Measurements from ENCODE around the gene SFRP2. TPM values are rescaled to one million over a fixed set of nuclear protein-coding genes. Genes with fewer than 3 reads are reported as not detected.

SFRP2 gene
- total RNA-seq, 4 donors from 2014 or later, result 0.59 to 0.86 (median 0.83) TPM; not detected in 1

DNA sequence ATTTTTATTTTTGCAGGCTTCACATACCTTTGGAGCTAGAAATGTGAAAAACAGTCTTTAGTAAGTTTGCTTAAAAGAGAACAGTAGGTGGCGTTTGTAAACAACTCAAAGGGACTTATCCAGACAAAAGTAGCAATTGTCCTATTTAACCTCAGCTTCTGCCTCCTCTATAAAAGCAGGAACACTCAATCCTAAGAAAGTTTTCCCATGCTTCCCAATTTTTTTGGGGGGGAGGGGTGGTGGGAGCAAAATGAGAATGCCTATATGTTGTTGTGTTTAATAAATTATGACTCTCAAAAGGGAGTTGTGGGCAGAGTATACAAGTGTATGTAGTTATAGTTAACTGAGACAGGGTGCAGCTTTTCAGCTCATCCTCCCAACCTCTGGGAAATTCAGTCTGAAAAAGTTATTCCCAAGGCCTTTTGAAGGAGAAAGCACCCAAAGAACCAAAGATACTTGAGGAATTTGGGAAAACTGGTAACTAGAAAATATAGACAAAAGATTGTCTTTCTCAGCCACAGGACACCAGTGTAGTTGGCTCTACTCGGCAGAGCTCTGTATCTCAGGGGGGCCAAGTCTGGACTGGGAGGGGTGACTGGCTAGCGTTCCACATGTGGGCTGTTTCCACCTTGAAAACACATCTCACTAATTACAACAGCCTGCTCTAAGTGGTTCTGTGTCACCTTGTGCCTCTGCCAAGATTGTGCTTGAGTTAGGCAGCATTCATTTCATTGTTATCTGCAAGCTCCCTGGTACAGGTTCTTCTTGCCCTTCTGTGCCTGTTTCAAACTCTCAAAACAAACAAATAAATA lies 2.8 kb downstream of the SFRP2 start:
- ATAC-seq, result no peak
- Histone ChIP-seq H3K36me3 (no peaks in the 10 kb centered on the region), H3K27me3 (peaks cover 43 to 52% (median 48%) of the 10 kb centered on the region in 3 donors), H3K4me3 (no peak overlapping the region), H3K27ac (no peak overlapping the region), H3K9me3 (no peaks in the 10 kb centered on the region), H3K4me1 (peaks cover 0 to 6% of the 10 kb centered on the region in 2 donors)
- DNase-seq, result no peak
- in situ Hi-C loops (cut with MboI; ENCODE audit: low sequenced_read_pairs in 4 of 4) (loop anchor here in 1 of 4 donors (25.0 kb wide), 1 partner anchor 526 kb away; no protein-coding TSS in a partner anchor), intact Hi-C loops (cut with DNase I; ENCODE audit: low total_unique reads) (no loop called here)
- TF ChIP-seq POLR2A (IDR thresholded peaks at IDR 0.05), result no peak
- TF ChIP-seq, protein P1, sequence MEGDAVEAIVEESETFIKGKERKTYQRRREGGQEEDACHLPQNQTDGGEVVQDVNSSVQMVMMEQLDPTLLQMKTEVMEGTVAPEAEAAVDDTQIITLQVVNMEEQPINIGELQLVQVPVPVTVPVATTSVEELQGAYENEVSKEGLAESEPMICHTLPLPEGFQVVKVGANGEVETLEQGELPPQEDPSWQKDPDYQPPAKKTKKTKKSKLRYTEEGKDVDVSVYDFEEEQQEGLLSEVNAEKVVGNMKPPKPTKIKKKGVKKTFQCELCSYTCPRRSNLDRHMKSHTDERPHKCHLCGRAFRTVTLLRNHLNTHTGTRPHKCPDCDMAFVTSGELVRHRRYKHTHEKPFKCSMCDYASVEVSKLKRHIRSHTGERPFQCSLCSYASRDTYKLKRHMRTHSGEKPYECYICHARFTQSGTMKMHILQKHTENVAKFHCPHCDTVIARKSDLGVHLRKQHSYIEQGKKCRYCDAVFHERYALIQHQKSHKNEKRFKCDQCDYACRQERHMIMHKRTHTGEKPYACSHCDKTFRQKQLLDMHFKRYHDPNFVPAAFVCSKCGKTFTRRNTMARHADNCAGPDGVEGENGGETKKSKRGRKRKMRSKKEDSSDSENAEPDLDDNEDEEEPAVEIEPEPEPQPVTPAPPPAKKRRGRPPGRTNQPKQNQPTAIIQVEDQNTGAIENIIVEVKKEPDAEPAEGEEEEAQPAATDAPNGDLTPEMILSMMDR (IDR thresholded peaks at IDR 0.05 in 4 of 5, conservative IDR thresholded peaks at IDR 0.05 in 1 of 5), result peak in 1 of 5 experiments; percentile 10

DNA sequence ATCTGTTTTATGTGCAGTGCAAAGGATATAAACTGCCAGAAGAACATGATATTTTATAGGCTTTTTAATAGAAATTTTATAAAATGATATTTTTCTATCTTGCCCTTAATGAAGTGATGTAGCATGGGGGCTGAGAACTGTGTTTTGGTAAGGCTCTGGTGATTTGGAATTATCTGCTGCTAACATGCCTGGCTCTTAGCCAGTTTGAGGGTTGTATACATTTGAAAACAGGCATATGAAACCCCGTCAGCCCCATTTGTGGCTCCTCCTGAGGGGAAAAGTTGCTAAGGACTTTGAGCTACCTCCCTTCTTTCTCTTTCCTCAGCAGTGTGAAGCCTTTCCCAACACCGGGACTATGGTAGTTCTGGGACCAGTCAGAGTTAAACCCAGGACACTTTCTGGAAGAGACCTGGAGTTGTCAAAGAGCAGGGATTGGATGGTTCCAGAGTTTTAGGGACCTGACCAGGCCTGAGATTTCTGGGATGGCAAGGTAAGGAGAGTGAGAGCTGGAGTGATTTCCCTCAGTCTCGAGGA lies 4.7 kb downstream of the SFRP2 start:
- Histone ChIP-seq H3K4me3 (no peak overlapping the region), H3K36me3 (no peaks in the 10 kb centered on the region), H3K27ac (no peak overlapping the region), H3K9me3 (no peaks in the 10 kb centered on the region), H3K4me1 (peaks cover 0 to 6% of the 10 kb centered on the region in 2 donors), H3K27me3 (peaks cover 27 to 33% (median 33%) of the 10 kb centered on the region in 3 donors)
- intact Hi-C loops (cut with DNase I; ENCODE audit: low total_unique reads), result no loop called here
- ATAC-seq (no peak), DNase-seq (no peak)
- in situ Hi-C loops (cut with MboI; ENCODE audit: low sequenced_read_pairs in 4 of 4), result loop anchor here in 1 of 4 donors (25.0 kb wide), 1 partner anchor 528 kb away; no protein-coding TSS in a partner anchor
- TF ChIP-seq, protein P1 (IDR thresholded peaks at IDR 0.05 in 4 of 5, conservative IDR thresholded peaks at IDR 0.05 in 1 of 5), result no peak
- TF ChIP-seq POLR2A (IDR thresholded peaks at IDR 0.05), result no peak

DNA sequence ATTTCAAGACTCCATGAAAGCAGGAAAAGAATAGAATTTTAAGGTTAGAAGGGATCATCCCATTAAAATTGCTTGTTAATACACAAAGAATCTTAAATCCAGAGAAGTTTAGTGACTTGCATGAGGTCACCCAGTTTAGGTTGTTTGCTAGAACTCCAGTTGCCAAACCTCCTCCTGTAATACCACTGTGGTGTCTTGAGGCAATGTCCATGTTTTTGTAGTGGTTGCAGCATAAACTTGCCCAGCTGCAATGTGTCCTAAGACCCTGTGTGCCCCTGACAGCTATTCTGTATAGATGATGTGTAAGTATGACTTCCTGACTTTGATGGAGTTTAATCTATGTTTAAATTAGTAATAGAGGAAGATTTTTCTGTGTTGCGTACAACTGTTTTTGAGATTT lies 6.3 kb downstream of the SFRP2 start:
- in situ Hi-C loops (cut with MboI; ENCODE audit: low sequenced_read_pairs in 4 of 4) (loop anchor here in 1 of 4 donors (25.0 kb wide), 1 partner anchor 530 kb away; no protein-coding TSS in a partner anchor), intact Hi-C loops (cut with DNase I; ENCODE audit: low total_unique reads) (no loop called here)
- H3K27ac ChIP-seq, result no peak overlapping the region
- no peaks in the 10 kb centered on the region for H3K9me3 ChIP-seq
- no peaks in the 10 kb centered on the region for H3K4me1 ChIP-seq
- no peak for DNase-seq
- peaks cover 11 to 18% (median 17%) of the 10 kb centered on the region in 3 donors for H3K27me3 ChIP-seq
- no peak for ATAC-seq
- no peaks in the 10 kb centered on the region for H3K36me3 ChIP-seq
- H3K4me3 ChIP-seq, result no peak overlapping the region
- TF ChIP-seq POLR2A (IDR thresholded peaks at IDR 0.05), result no peak
- TF ChIP-seq, protein P1 (IDR thresholded peaks at IDR 0.05 in 4 of 5, conservative IDR thresholded peaks at IDR 0.05 in 1 of 5), result no peak

DNA sequence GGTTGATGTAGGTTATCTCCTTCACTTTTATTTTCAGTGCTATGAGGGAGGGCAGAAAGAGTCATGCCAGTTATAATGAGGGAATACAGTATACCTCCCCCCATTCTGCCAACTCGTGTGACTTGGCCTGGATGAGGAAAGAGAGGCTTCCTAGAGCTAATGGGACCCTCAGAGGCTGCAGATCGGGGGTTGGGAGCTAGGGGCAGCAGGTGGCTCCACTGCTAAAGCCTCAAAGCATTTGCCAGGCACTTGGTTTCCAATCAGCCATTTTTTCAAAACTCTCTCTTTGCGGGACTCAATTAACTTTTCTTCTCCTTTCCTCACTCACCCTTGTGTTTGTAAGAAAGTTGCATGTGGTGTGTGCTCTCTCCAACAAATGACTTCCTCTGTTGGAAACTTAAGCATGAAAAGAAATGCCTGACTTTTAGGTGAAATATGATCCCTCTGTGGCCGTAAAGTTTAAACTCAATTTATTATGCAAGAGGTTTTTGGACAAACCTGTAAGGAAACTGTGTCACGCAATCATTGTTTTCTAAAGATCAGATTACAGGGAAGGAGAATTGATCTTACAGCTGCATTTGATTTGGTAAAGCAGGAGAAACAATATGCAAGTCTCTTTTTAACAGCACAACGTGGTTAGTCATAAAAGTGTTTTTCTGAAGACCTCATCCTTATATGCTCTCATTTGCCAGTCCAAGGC lies 7.0 kb downstream of the SFRP2 start:
- H3K36me3 ChIP-seq, result no peaks in the 10 kb centered on the region
- no peaks in the 10 kb centered on the region for H3K4me1 ChIP-seq
- intact Hi-C loops (cut with DNase I; ENCODE audit: low total_unique reads), result no loop called here
- TF ChIP-seq, protein P1 (IDR thresholded peaks at IDR 0.05 in 4 of 5, conservative IDR thresholded peaks at IDR 0.05 in 1 of 5), result no peak
- no peak for TF ChIP-seq POLR2A (IDR thresholded peaks at IDR 0.05)
- ATAC-seq, result peak in 1 of 2 donors; percentile 66
- H3K27ac ChIP-seq, result no peak overlapping the region
- H3K9me3 ChIP-seq, result no peaks in the 10 kb centered on the region
- no peak overlapping the region for H3K4me3 ChIP-seq
- peaks cover 4 to 12% (median 12%) of the 10 kb centered on the region in 3 donors for H3K27me3 ChIP-seq
- no peak for DNase-seq
- in situ Hi-C loops (cut with MboI; ENCODE audit: low sequenced_read_pairs in 4 of 4), result loop anchor here in 1 of 4 donors (25.0 kb wide), 1 partner anchor 530 kb away; no protein-coding TSS in a partner anchor
